HEK293 (cell line): ENCODE data around the gene C17orf50.

Experiments used
- CTCF ChIA-PET: fragments of 350-600 bp; formaldehyde crosslinking; extraction: SDS; loops from one replicate; lab custom pipeline; 2021; ENCODE audit warnings: antibody characterized with exemption; lab: Yijun Ruan, JAX
- POLR2A ChIA-PET: fragments of 300-600 bp; formaldehyde crosslinking; extraction: SDS; loops from one replicate; lab custom pipeline; 2020; ENCODE audit warnings: antibody characterized with exemption, inconsistent platforms; lab: Yijun Ruan, JAX
- H3K27ac ChIP-seq: fragments of 200-500 bp; sonication (Bioruptor generic); 2 replicates; pipeline ENCODE4 v1.5.1; 2014; ENCODE audit warnings: low read depth, low read length, control low read depth, inconsistent platforms; ENCODE audit errors: extremely low read depth
- H3K36me3 ChIP-seq, 2 experiments: fragments of 200-500 bp in 1 of 2; sonication (Bioruptor generic) in 1 of 2; 1 replicate in 1 of 2; 2 replicates in 1 of 2; pipeline ENCODE4 v1.5.1; 2014 to 2017; ENCODE audit warnings: inconsistent platforms in 2 of 2, low read length in 2 of 2; ENCODE audit not compliant: control insufficient read depth in 2 of 2, insufficient read depth in 1 of 2
- H3K4me1 ChIP-seq: fragments of 200-500 bp; sonication (Bioruptor generic); 2 replicates; pipeline ENCODE4 v1.5.1; 2014; ENCODE audit warnings: mild to moderate bottlenecking, low read length, inconsistent platforms; ENCODE audit not compliant: control insufficient read depth, insufficient read depth
- H3K4me3 ChIP-seq: 2 replicates; pipeline ENCODE4 v1.5.1; 2011; ENCODE audit warnings: low read depth, mild to moderate bottlenecking, control low read depth, low read length, moderate library complexity
- H3K9me3 ChIP-seq: fragments of 200-500 bp; sonication (Bioruptor generic); 2 replicates; pipeline ENCODE4 v1.5.1; 2014; ENCODE audit warnings: low read depth, low read length, inconsistent platforms; ENCODE audit not compliant: control insufficient read depth, insufficient read depth
- BCL6B ChIP-seq: fragments of 450-650 bp; formaldehyde crosslinking; IDR thresholded peaks from 2 replicates; pipeline ENCODE4 v1.5.1; 2017; ENCODE audit warnings: missing biosample characterization, missing genetic modification characterization
- MEIS1 ChIP-seq: sonication (generic); formaldehyde crosslinking; IDR thresholded peaks from 2 replicates; pipeline ENCODE4 v1.8.1; 2022; ENCODE audit warnings: missing genetic modification reagents, mild to moderate bottlenecking, borderline replicate concordance
- MYNN ChIP-seq: fragments of 450-650 bp; formaldehyde crosslinking; IDR thresholded peaks from 2 replicates; pipeline ENCODE4 v1.5.1; 2016; ENCODE audit warnings: missing biosample characterization, missing genetic modification characterization, borderline replicate concordance
- PRDM6 ChIP-seq: fragments of 450-650 bp; formaldehyde crosslinking; IDR thresholded peaks from 2 replicates; pipeline ENCODE4 v1.5.1; 2017; ENCODE audit warnings: missing biosample characterization, missing genetic modification characterization
- ZNF132 ChIP-seq: fragments of 450-650 bp; formaldehyde crosslinking; IDR thresholded peaks from 2 replicates; pipeline ENCODE4 v1.5.1; 2017; ENCODE audit warnings: missing biosample characterization, missing genetic modification characterization, borderline replicate concordance
- ZNF18 ChIP-seq: fragments of 450-650 bp; formaldehyde crosslinking; IDR thresholded peaks from 2 replicates; pipeline ENCODE4 v1.5.1; 2016; ENCODE audit warnings: missing biosample characterization, missing genetic modification characterization
- ZNF350 ChIP-seq: fragments of 450-650 bp; formaldehyde crosslinking; IDR thresholded peaks from 2 replicates; pipeline ENCODE4 v1.5.0; 2017; ENCODE audit warnings: missing biosample characterization, mild to moderate bottlenecking, missing genetic modification characterization
- ZNF624 ChIP-seq: fragments of 450-650 bp; formaldehyde crosslinking; IDR thresholded peaks from 2 replicates; pipeline ENCODE4 v1.5.1; 2017; ENCODE audit warnings: missing biosample characterization, missing genetic modification characterization
- ZNF654 ChIP-seq: fragments of 450-650 bp; formaldehyde crosslinking; IDR thresholded peaks from 2 replicates; pipeline ENCODE4 v1.5.1; 2016; ENCODE audit warnings: low read depth, missing biosample characterization, missing genetic modification characterization
- ZNF658 ChIP-seq: fragments of 450-650 bp; formaldehyde crosslinking; IDR thresholded peaks from 2 replicates; pipeline ENCODE4; 2016; ENCODE audit warnings: missing biosample characterization, missing genetic modification characterization
- ZNF791 ChIP-seq: fragments of 450-650 bp; formaldehyde crosslinking; IDR thresholded peaks from 2 replicates; pipeline ENCODE4 v1.5.1; 2016; ENCODE audit warnings: missing biosample characterization, missing genetic modification characterization
- TF ChIP-seq, protein P1 (sequence below): fragments of 450-650 bp; formaldehyde crosslinking; IDR thresholded peaks from 2 replicates; pipeline ENCODE4 v1.5.1; 2016; ENCODE audit warnings: missing biosample characterization, missing genetic modification characterization
- TF ChIP-seq, protein P2 (sequence below): fragments of 450-650 bp; formaldehyde crosslinking; IDR thresholded peaks from 2 replicates; pipeline ENCODE4 v1.5.1; 2016; ENCODE audit warnings: missing biosample characterization, missing genetic modification characterization
- TF ChIP-seq, protein P3 (sequence below): fragments of 450-650 bp; formaldehyde crosslinking; IDR thresholded peaks from 2 replicates; pipeline ENCODE4 v1.5.1; 2016; ENCODE audit warnings: missing biosample characterization, missing genetic modification characterization
- TF ChIP-seq, protein P4 (sequence below): fragments of 450-650 bp; formaldehyde crosslinking; IDR thresholded peaks from 2 replicates; pipeline ENCODE4 v1.5.1; 2016; ENCODE audit warnings: missing biosample characterization, missing genetic modification characterization

C17orf50 gene

DNA sequence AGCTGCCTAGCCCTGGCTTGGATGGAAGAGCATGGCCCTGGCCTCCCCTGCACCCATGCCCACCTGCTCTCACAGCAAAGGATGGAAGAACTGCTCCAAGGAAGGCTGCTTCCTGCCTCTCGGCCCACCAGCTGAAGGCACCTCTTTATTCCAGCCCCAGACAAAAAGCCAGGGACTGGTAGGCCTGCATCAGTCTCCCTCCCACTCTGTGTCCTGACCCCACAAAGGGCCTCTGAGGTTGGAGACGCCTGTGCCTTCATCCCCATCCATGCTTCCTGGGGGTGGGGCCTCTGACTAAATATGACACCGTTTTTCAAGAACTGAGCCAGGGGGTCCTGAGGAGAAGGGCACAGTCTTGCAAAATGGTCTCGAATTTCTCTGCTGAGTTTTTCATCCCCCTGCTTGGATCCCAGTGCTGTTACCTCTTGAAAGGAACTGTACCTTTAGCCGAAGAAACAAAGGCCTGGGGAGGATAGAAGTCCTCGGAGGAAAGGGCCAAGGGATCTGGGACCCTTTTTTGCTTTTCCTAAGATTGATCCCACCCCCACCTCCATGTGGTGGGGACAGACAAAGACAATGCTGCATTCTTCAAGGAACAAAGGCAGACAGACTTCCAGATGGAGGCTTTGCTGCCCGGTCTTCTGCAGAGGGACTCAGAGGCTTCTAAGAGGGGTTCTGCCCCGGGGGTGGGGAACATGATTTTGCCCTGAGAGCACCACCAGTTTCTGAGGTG lies 5.2 kb downstream of the C17orf50 start:
- Histone ChIP-seq H3K36me3 (no peaks in the 10 kb centered on the region), H3K4me1 (no peaks in the 10 kb centered on the region; the same call in 1 of the 2 replicates), H3K9me3 (no peaks in the 10 kb centered on the region), H3K4me3 (no peak overlapping the region), H3K27ac (no peak overlapping the region)
- ChIA-PET POLR2A (interaction anchor here (1.2 to 2.1 kb wide), 2 partner anchors 22 to 43 kb away, joined by 3 to 13 read pairs; partner anchors contain the start of gene TAF15), CTCF (interaction anchor here (0.5 to 6.2 kb wide), 11 partner anchors 15 to 441 kb away, joined by 3 to 104 read pairs (median 15); partner anchors contain the start of gene MMP28)
- TF ChIP-seq ZNF624 (tag by site-specific recombination) (no peak), ZNF791 (tag by site-specific recombination) (no peak), BCL6B (tag by site-specific recombination) (no peak), ZNF350 (tag by site-specific recombination) (no peak), ZNF18 (tag by site-specific recombination) (no peak)
- TF ChIP-seq, protein P1, sequence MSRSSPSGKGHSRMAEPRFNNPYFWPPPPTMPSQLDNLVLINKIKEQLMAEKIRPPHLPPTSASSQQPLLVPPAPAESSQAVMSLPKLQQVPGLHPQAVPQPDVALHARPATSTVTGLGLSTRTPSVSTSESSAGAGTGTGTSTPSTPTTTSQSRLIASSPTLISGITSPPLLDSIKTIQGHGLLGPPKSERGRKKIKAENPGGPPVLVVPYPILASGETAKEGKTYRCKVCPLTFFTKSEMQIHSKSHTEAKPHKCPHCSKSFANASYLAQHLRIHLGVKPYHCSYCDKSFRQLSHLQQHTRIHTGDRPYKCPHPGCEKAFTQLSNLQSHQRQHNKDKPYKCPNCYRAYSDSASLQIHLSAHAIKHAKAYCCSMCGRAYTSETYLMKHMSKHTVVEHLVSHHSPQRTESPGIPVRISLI (tag by site-specific recombination), result no peak
- TF ChIP-seq, protein P2, sequence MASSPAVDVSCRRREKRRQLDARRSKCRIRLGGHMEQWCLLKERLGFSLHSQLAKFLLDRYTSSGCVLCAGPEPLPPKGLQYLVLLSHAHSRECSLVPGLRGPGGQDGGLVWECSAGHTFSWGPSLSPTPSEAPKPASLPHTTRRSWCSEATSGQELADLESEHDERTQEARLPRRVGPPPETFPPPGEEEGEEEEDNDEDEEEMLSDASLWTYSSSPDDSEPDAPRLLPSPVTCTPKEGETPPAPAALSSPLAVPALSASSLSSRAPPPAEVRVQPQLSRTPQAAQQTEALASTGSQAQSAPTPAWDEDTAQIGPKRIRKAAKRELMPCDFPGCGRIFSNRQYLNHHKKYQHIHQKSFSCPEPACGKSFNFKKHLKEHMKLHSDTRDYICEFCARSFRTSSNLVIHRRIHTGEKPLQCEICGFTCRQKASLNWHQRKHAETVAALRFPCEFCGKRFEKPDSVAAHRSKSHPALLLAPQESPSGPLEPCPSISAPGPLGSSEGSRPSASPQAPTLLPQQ (tag by site-specific recombination), result no peak

GRCh38 chr17:35766489-35766877 lies 5.8 kb downstream of the C17orf50 start:
- CTCF ChIA-PET, result interaction anchor here (0.5 to 6.2 kb wide), 11 partner anchors 9 to 441 kb away, joined by 3 to 104 read pairs (median 7); partner anchors contain the start of genes MMP28 and TAF15
- POLR2A ChIA-PET, result interaction anchor here (2.1 kb wide), 1 partner anchor 42 kb away, joined by 13 read pairs; the partner anchor contains the start of gene TAF15
- no peak overlapping the region for H3K4me3 ChIP-seq
- H3K9me3 ChIP-seq, result no peaks in the 10 kb centered on the region
- no peak overlapping the region for H3K27ac ChIP-seq
- no peaks in the 10 kb centered on the region for H3K36me3 ChIP-seq
- H3K4me1 ChIP-seq, result no peaks in the 10 kb centered on the region; the same call in 1 of the 2 replicates
- no peak for TF ChIP-seq MYNN

DNA sequence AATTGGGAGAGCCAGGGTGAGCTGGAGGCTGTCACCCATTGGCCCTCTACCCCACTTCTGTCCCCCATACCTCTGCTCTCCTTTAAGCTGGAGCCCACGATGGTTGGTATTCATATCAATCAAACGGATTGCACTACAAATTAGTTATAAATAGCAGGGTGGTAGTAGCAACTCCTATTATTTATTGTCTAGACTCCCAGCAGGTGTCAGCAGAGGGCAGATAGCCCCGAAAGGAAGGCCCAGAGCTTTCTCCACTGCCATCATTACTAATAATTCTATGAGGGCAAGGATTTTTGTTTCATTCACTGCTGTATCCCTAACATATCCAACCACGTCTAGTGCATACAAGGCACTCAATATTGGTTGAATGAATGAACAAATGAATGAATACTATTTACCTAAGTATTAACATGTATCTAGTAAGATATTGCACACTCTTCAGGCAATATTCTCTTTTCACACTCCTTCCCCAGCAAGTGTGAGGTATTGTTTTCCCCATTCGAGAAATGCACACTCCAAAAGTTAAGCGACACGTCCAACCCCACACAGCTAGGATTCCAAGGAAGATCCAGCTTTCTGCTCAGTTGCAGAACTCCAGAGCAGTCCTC lies 6.3 kb downstream of the C17orf50 start:
- H3K27ac ChIP-seq, result no peak overlapping the region
- ChIA-PET POLR2A (interaction anchor here (1.0 to 2.1 kb wide), 2 partner anchors 29 to 42 kb away, joined by 3 to 13 read pairs; partner anchors contain the start of genes MMP28 and TAF15), CTCF (interaction anchor here (0.5 to 6.2 kb wide), 14 partner anchors 9 to 442 kb away, joined by 3 to 104 read pairs (median 4); partner anchors contain the start of genes MMP28 and TAF15)
- H3K9me3 ChIP-seq, result no peaks in the 10 kb centered on the region
- no peaks in the 10 kb centered on the region; the same call in 1 of the 2 replicates for H3K4me1 ChIP-seq
- no peak overlapping the region for H3K4me3 ChIP-seq
- H3K36me3 ChIP-seq, result no peaks in the 10 kb centered on the region
- TF ChIP-seq, protein P3, sequence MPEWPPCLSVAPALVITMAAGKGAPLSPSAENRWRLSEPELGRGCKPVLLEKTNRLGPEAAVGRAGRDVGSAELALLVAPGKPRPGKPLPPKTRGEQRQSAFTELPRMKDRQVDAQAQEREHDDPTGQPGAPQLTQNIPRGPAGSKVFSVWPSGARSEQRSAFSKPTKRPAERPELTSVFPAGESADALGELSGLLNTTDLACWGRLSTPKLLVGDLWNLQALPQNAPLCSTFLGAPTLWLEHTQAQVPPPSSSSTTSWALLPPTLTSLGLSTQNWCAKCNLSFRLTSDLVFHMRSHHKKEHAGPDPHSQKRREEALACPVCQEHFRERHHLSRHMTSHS (tag by site-specific recombination), result no peak
- TF ChIP-seq ZNF132 (tag by site-specific recombination) (no peak), ZNF18 (tag by site-specific recombination) (no peak), ZNF654 (tag by site-specific recombination) (peak; percentile 37), PRDM6 (tag by site-specific recombination) (no peak), MEIS1 (CRISPR knock-in tag) (no peak), ZNF658 (tag by site-specific recombination) (no peak)
- TF ChIP-seq, protein P4, sequence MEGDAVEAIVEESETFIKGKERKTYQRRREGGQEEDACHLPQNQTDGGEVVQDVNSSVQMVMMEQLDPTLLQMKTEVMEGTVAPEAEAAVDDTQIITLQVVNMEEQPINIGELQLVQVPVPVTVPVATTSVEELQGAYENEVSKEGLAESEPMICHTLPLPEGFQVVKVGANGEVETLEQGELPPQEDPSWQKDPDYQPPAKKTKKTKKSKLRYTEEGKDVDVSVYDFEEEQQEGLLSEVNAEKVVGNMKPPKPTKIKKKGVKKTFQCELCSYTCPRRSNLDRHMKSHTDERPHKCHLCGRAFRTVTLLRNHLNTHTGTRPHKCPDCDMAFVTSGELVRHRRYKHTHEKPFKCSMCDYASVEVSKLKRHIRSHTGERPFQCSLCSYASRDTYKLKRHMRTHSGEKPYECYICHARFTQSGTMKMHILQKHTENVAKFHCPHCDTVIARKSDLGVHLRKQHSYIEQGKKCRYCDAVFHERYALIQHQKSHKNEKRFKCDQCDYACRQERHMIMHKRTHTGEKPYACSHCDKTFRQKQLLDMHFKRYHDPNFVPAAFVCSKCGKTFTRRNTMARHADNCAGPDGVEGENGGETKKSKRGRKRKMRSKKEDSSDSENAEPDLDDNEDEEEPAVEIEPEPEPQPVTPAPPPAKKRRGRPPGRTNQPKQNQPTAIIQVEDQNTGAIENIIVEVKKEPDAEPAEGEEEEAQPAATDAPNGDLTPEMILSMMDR (tag by site-specific recombination), result peak; percentile 21; the same call in 1 of the 2 replicates
